Measurements from ENCODE around the gene ULK4.

ULK4 gene

DNA sequence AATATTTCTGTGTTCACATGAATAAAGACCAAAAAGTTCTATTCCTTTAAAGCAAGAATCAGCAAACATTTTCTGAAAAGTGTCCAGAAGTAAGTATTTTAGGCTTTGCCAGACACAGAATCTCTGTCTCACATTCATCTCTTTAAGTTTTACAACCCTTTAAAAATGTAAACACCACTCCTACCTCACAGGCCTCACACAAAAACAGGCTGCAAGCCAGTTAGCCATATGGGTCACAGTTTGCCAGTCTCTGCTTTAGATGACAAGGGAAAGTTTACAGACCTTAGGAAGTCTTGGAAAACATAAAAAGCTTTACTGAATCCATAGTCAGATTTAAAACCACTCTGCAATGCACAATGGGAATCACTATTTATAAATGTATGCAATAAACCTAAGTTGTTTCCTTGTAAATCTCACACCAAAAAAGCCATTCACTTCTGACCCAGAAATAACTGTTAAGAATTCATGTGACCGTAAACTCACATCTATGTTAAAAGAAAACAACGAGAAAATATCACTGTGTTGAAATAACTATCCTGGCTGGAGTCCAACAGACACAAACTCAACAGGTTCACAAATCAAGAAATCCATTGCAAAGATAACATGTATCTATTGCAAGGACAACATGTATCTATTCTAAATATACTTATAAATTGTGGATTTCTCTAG is 308.2 kb downstream of the ULK4 start:
- H3K27me3 ChIP-seq (ENCODE audit: insufficient read depth, poor library complexity, severe bottlenecking): no peaks in the 10 kb centered on the region
- no peak for DNase-seq (ENCODE audit: low read depth in 1 of 2, low spot score in 1 of 2)
- H3K27ac ChIP-seq (replicated peaks): no peak overlapping the region
- no peak for TF ChIP-seq SPI1 (IDR thresholded peaks at IDR 0.05; ENCODE audit: borderline replicate concordance, low read depth)
- no peak for TF ChIP-seq POLR2AphosphoS5 (IDR thresholded peaks at IDR 0.05; ENCODE audit: low read depth)
- H3K4me3 ChIP-seq (replicated peaks; ENCODE audit: insufficient read depth, low read length): no peak overlapping the region

DNA sequence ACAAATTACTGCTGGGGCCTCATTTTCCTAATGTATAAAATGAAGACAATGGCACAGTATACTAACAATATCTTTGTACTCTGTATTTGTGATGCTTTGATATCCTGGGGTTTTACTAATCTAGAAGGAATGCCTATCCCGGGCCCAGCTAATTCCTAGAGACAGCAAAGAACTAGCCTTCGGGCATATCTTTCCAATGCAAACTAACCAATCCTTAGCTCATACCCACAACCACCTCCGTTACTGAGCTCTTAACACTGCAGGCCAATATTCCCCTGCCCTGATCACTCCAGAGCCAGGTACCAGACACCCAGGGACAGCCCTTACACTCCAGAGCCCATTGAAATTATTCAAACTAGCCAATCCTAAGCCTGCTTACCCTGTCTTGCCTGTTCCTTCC is 309.0 kb downstream of the ULK4 start:
- no peak overlapping the region for H3K4me3 ChIP-seq (replicated peaks; ENCODE audit: insufficient read depth, low read length)
- TF ChIP-seq, protein P1, sequence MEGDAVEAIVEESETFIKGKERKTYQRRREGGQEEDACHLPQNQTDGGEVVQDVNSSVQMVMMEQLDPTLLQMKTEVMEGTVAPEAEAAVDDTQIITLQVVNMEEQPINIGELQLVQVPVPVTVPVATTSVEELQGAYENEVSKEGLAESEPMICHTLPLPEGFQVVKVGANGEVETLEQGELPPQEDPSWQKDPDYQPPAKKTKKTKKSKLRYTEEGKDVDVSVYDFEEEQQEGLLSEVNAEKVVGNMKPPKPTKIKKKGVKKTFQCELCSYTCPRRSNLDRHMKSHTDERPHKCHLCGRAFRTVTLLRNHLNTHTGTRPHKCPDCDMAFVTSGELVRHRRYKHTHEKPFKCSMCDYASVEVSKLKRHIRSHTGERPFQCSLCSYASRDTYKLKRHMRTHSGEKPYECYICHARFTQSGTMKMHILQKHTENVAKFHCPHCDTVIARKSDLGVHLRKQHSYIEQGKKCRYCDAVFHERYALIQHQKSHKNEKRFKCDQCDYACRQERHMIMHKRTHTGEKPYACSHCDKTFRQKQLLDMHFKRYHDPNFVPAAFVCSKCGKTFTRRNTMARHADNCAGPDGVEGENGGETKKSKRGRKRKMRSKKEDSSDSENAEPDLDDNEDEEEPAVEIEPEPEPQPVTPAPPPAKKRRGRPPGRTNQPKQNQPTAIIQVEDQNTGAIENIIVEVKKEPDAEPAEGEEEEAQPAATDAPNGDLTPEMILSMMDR (IDR thresholded peaks at IDR 0.05; ENCODE audit: insufficient read depth, low read length): no peak
- no peak for TF ChIP-seq POLR2AphosphoS5 (IDR thresholded peaks at IDR 0.05; ENCODE audit: low read depth)
- TF ChIP-seq, protein P2, sequence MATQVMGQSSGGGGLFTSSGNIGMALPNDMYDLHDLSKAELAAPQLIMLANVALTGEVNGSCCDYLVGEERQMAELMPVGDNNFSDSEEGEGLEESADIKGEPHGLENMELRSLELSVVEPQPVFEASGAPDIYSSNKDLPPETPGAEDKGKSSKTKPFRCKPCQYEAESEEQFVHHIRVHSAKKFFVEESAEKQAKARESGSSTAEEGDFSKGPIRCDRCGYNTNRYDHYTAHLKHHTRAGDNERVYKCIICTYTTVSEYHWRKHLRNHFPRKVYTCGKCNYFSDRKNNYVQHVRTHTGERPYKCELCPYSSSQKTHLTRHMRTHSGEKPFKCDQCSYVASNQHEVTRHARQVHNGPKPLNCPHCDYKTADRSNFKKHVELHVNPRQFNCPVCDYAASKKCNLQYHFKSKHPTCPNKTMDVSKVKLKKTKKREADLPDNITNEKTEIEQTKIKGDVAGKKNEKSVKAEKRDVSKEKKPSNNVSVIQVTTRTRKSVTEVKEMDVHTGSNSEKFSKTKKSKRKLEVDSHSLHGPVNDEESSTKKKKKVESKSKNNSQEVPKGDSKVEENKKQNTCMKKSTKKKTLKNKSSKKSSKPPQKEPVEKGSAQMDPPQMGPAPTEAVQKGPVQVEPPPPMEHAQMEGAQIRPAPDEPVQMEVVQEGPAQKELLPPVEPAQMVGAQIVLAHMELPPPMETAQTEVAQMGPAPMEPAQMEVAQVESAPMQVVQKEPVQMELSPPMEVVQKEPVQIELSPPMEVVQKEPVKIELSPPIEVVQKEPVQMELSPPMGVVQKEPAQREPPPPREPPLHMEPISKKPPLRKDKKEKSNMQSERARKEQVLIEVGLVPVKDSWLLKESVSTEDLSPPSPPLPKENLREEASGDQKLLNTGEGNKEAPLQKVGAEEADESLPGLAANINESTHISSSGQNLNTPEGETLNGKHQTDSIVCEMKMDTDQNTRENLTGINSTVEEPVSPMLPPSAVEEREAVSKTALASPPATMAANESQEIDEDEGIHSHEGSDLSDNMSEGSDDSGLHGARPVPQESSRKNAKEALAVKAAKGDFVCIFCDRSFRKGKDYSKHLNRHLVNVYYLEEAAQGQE (IDR thresholded peaks at IDR 0.05; ENCODE audit: insufficient replicate concordance, low read depth): no peak
- TF ChIP-seq SPI1 (IDR thresholded peaks at IDR 0.05; ENCODE audit: borderline replicate concordance, low read depth): no peak
- no peak for TF ChIP-seq GABPA (IDR thresholded peaks at IDR 0.05; ENCODE audit: low read depth)
- H3K27ac ChIP-seq (replicated peaks): no peak overlapping the region
- no peaks in the 10 kb centered on the region for H3K27me3 ChIP-seq (ENCODE audit: insufficient read depth, poor library complexity, severe bottlenecking)
- DNase-seq (ENCODE audit: low read depth in 1 of 2, low spot score in 1 of 2): no peak

DNA sequence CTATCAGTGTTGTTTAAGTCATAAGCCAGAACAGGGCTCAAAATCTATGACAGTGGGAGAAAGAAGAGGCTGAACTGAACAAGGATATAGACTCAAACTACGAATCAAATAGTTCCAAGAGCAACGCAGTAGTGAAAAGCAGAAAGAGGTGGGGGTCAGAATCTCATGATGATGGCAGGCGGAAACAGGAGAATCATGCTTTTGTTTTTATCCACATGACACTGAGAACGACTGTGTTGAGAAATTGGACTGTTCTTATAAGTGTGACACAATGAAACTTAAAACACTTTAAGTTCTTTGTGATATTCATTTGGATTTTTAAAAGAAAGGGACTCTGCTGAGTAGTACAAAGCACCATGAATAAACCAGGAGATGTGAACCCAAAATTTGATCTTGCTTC is 309.4 kb downstream of the ULK4 start:
- no peak for DNase-seq (ENCODE audit: low read depth in 1 of 2, low spot score in 1 of 2)
- TF ChIP-seq SPI1 (IDR thresholded peaks at IDR 0.05; ENCODE audit: borderline replicate concordance, low read depth) (no peak), GABPA (IDR thresholded peaks at IDR 0.05; ENCODE audit: low read depth) (no peak), POLR2AphosphoS5 (IDR thresholded peaks at IDR 0.05; ENCODE audit: low read depth) (no peak)
- TF ChIP-seq, protein P1 (IDR thresholded peaks at IDR 0.05; ENCODE audit: insufficient read depth, low read length): no peak
- TF ChIP-seq, protein P2 (IDR thresholded peaks at IDR 0.05; ENCODE audit: insufficient replicate concordance, low read depth): no peak
- no peak overlapping the region for H3K27ac ChIP-seq (replicated peaks)
- H3K4me3 ChIP-seq (replicated peaks; ENCODE audit: insufficient read depth, low read length): no peak overlapping the region
- H3K27me3 ChIP-seq (ENCODE audit: insufficient read depth, poor library complexity, severe bottlenecking): no peaks in the 10 kb centered on the region

DNA sequence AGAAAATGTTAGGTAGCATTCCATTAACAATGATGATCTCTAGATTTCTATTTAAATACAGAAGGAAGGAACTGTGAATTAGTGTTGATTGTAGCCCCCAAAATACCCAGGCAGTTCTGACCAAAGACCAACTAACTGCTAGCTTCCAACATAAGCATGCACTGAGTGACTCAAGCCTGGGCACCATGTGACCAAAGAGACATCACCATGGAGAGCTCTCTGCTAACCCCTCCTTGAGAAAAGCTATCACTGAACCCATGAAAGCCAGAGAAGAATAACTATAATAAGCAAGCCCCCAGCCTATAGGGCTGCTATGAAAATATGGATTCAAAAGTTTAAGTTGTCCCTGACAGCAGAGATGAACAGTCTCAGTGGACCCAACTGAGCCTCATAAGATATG is 310.2 kb downstream of the ULK4 start:
- no peak for TF ChIP-seq GABPA (IDR thresholded peaks at IDR 0.05; ENCODE audit: low read depth)
- TF ChIP-seq POLR2AphosphoS5 (IDR thresholded peaks at IDR 0.05; ENCODE audit: low read depth): no peak
- TF ChIP-seq, protein P2 (IDR thresholded peaks at IDR 0.05; ENCODE audit: insufficient replicate concordance, low read depth): peak; percentile 48
- TF ChIP-seq, protein P1 (IDR thresholded peaks at IDR 0.05; ENCODE audit: insufficient read depth, low read length): no peak
- no peak for TF ChIP-seq SPI1 (IDR thresholded peaks at IDR 0.05; ENCODE audit: borderline replicate concordance, low read depth)
- H3K27ac ChIP-seq (replicated peaks): no peak overlapping the region
- DNase-seq (ENCODE audit: low read depth in 1 of 2, low spot score in 1 of 2): no peak
- no peaks in the 10 kb centered on the region for H3K27me3 ChIP-seq (ENCODE audit: insufficient read depth, poor library complexity, severe bottlenecking)
- no peak overlapping the region for H3K4me3 ChIP-seq (replicated peaks; ENCODE audit: insufficient read depth, low read length)
